GM23338 (cell line): Measurements from ENCODE around the gene ARID3A. TPM values are rescaled to one million over a fixed set of nuclear protein-coding genes. Genes with fewer than 3 reads are reported as not detected.
A peak's percentile ranks its signal among the peaks of the same experiment; 100 is the strongest.

ENCODE experiments used
- ATAC-seq: fragments of 200-7000 bp; cut with Tn5 transposase; 3 replicates; pipeline ENCODE4 v1.9.1; 2020
- DNase-seq: peaks from one replicate; pipeline ENCODE4 v3.0.0-alpha.2; 2015; ENCODE audit warnings: low spot score
- H2AFZ ChIP-seq: fragments of 200-600 bp; sonication (generic); 2 replicates; pipeline ENCODE4 v1.8.0; 2016; ENCODE audit warnings: antibody characterized with exemption, mild to moderate bottlenecking, moderate library complexity
- H3F3A ChIP-seq: fragments of 200-600 bp; sonication (generic); replicated peaks from 2 replicates; pipeline ENCODE4 v1.8.0; 2017; ENCODE audit warnings: antibody characterized with exemption, mixed run types, low read depth
- H3K27ac ChIP-seq: fragments of 200-600 bp; sonication (generic); 2 replicates; pipeline ENCODE4 v1.6.1; 2016; ENCODE audit warnings: low read depth
- H3K27me3 ChIP-seq: fragments of 200-600 bp; sonication (generic); 2 replicates; pipeline ENCODE4 v1.8.0; 2016; ENCODE audit warnings: mild to moderate bottlenecking, mixed run types, moderate library complexity; ENCODE audit not compliant: insufficient read depth
- H3K36me3 ChIP-seq: fragments of 200-600 bp; sonication (generic); 2 replicates; pipeline ENCODE4 v1.8.0; 2016; ENCODE audit warnings: mild to moderate bottlenecking; ENCODE audit not compliant: insufficient read depth
- H3K4me1 ChIP-seq: fragments of 200-600 bp; sonication (generic); 2 replicates; pipeline ENCODE4 v1.8.0; 2016; ENCODE audit warnings: mild to moderate bottlenecking, moderate library complexity; ENCODE audit not compliant: insufficient read depth
- H3K4me2 ChIP-seq: fragments of 200-600 bp; sonication (generic); 2 replicates; pipeline ENCODE4 v1.7.1; 2017; ENCODE audit warnings: mixed run types
- H3K4me3 ChIP-seq: fragments of 200-600 bp; sonication (generic); 2 replicates; pipeline ENCODE4 v1.6.1; 2016; ENCODE audit warnings: mixed run types
- H3K79me2 ChIP-seq: fragments of 200-600 bp; sonication (generic); replicated peaks from 2 replicates; pipeline ENCODE4 v1.8.0; 2017; ENCODE audit warnings: mild to moderate bottlenecking; ENCODE audit not compliant: insufficient read depth
- H3K9me2 ChIP-seq: fragments of 200-600 bp; sonication (generic); 2 replicates; pipeline ENCODE4 v1.8.0; 2017; ENCODE audit not compliant: insufficient read depth
- H4K20me1 ChIP-seq: fragments of 200-600 bp; sonication (generic); replicated peaks from 2 replicates; pipeline ENCODE4 v1.8.0; 2017; ENCODE audit warnings: mild to moderate bottlenecking; ENCODE audit not compliant: insufficient read depth
- H3K27ac Mint-ChIP-seq: 2 replicates; pipeline ENCODE4 v1.8.0; 2020; ENCODE audit warnings: inconsistent platforms, mild to moderate bottlenecking, moderate library complexity, mixed read lengths
- H3K27me3 Mint-ChIP-seq: 3 replicates; pipeline ENCODE4 v1.8.0; 2022; ENCODE audit warnings: low read depth, mild to moderate bottlenecking, moderate library complexity, mixed read lengths, inconsistent platforms; ENCODE audit not compliant: insufficient read depth, poor library complexity
- H3K36me3 Mint-ChIP-seq: 3 replicates; pipeline ENCODE4 v1.8.0; 2021; ENCODE audit warnings: low read depth, mild to moderate bottlenecking, inconsistent platforms, moderate library complexity, mixed read lengths
- H3K4me1 Mint-ChIP-seq: 3 replicates; pipeline ENCODE4 v1.8.0; 2020; ENCODE audit warnings: mild to moderate bottlenecking, inconsistent platforms, mixed read lengths
- H3K4me3 Mint-ChIP-seq: 3 replicates; pipeline ENCODE4 v1.8.0; 2021; ENCODE audit warnings: moderate library complexity, mild to moderate bottlenecking, inconsistent platforms, mixed read lengths
- H3K9me3 Mint-ChIP-seq: 3 replicates; pipeline ENCODE4 v1.8.0; 2020; ENCODE audit warnings: moderate library complexity, mild to moderate bottlenecking, inconsistent platforms, mixed read lengths
- CREB1 ChIP-seq: fragments of 250-450 bp; sonication (Bioruptor Pico); IDR thresholded peaks from 2 replicates; pipeline ENCODE4 v1.5.0; 2020; ENCODE audit warnings: low read depth, mild to moderate bottlenecking, moderate library complexity
- CTCF ChIP-seq, 2 experiments: fragments of 200-600 bp in 1 of 2; sonication (generic) in 1 of 2; conservative IDR thresholded peaks; 2 replicates each; pipeline versions ENCODE4 v1.5.1 to v1.6.1; 2016 to 2017; ENCODE audit warnings: antibody characterized with exemption in 2 of 2, low read depth in 2 of 2, mild to moderate bottlenecking in 2 of 2, moderate library complexity in 1 of 2
- ETS1 ChIP-seq: IDR thresholded peaks from 2 replicates; pipeline ENCODE4 v1.6.1; 2016; ENCODE audit warnings: antibody characterized with exemption
- EZH2 ChIP-seq: fragments of 200-600 bp; sonication (generic); IDR thresholded peaks from one replicate; pipeline ENCODE4 v1.8.0; 2017; ENCODE audit warnings: antibody characterized with exemption, mild to moderate bottlenecking, low read depth; ENCODE audit not compliant: unreplicated experiment
- EZH2phosphoT487 ChIP-seq: fragments of 200-600 bp; sonication (generic); IDR thresholded peaks from one replicate; pipeline ENCODE4 v1.8.1; 2018; ENCODE audit warnings: antibody characterized with exemption; ENCODE audit not compliant: unreplicated experiment
- JUNB ChIP-seq: IDR thresholded peaks from one replicate; pipeline ENCODE4 v1.6.1; 2016; ENCODE audit warnings: antibody characterized with exemption; ENCODE audit not compliant: unreplicated experiment
- NANOG ChIP-seq: IDR thresholded peaks from 2 replicates; pipeline ENCODE4 v1.6.1; 2016; ENCODE audit warnings: antibody characterized with exemption, borderline replicate concordance
- POLR2AphosphoS5 ChIP-seq: IDR thresholded peaks from 2 replicates; pipeline ENCODE4 v1.6.1; 2016; ENCODE audit warnings: antibody characterized with exemption, low read depth
- REST ChIP-seq: IDR thresholded peaks from one replicate; pipeline ENCODE4 v1.6.1; 2018; ENCODE audit warnings: antibody characterized with exemption; ENCODE audit not compliant: unreplicated experiment
- STAT1 ChIP-seq: IDR thresholded peaks from one replicate; pipeline ENCODE4 v1.6.1; 2016; ENCODE audit warnings: antibody characterized with exemption; ENCODE audit not compliant: unreplicated experiment
- ZNF114 ChIP-seq: fragments of 250-450 bp; sonication (Bioruptor Pico); IDR thresholded peaks from 2 replicates; pipeline ENCODE4 v1.5.0; 2020; ENCODE audit warnings: mild to moderate bottlenecking, moderate library complexity
- ZNF331 ChIP-seq: fragments of 250-450 bp; sonication (Bioruptor Pico); IDR thresholded peaks from 2 replicates; pipeline ENCODE4 v1.5.0; 2020; ENCODE audit warnings: low read depth, mild to moderate bottlenecking, moderate library complexity
- ZNF462 ChIP-seq: fragments of 250-450 bp; sonication (Bioruptor Pico); IDR thresholded peaks from 2 replicates; pipeline ENCODE4 v1.5.0; 2020; ENCODE audit warnings: mild to moderate bottlenecking, moderate library complexity
- polyA plus RNA-seq: library from polyadenylated mRNA; unstranded; fragments of >200 nt; fragmentation: Nextera tagmentation; extraction: Ambion mirVana; gene quantifications from 2 replicates; pipeline ENCODE4 v1.2.1, GENCODE V29; 2016
- total RNA-seq: library from RNA; depleted of rRNA; stranded (reverse); fragments of >200 nt; shearing (Covaris generic); gene quantifications from 2 replicates; pipeline ENCODE4 v1.2.3, GENCODE V29; 2014

The ARID3A gene
- total and polyA plus RNA-seq, 2 experiments from 2014 or later, result 33.6 to 51.6 TPM

GRCh38 chr19:952680-953444, 27.0 kb downstream of the ARID3A start:
- H3K36me3 Mint-ChIP-seq, result no peaks in the 10 kb centered on the region
- H3K27ac Mint-ChIP-seq, result peak overlapping the region; percentile 70
- H3K4me3 ChIP-seq, result peak overlapping the region; percentile 47
- peak overlapping the region; percentile 30; the same call in 1 of the 3 replicates for H3K4me3 Mint-ChIP-seq
- peaks cover 17% of the 10 kb centered on the region; the same call in 1 of the 2 replicates for H3F3A ChIP-seq
- peaks cover 36% of the 10 kb centered on the region for H3K4me1 ChIP-seq
- H3K9me3 Mint-ChIP-seq, result no peaks in the 10 kb centered on the region
- no peaks in the 10 kb centered on the region; the same call in 1 of the 2 replicates for H4K20me1 ChIP-seq
- H3K79me2 ChIP-seq, result peaks cover 45% of the 10 kb centered on the region
- peak overlapping the region; percentile 82 for H3K4me2 ChIP-seq
- DNase-seq, result peak; percentile 58
- H2AFZ ChIP-seq, result no peak overlapping the region
- H3K4me1 Mint-ChIP-seq, result peaks cover 18% of the 10 kb centered on the region; the same call in 2 of the 3 replicates
- H3K27me3 Mint-ChIP-seq, result peaks cover 16% of the 10 kb centered on the region
- no peaks in the 10 kb centered on the region for H3K9me2 ChIP-seq
- TF ChIP-seq CTCF (conservative IDR thresholded peaks at IDR 0.05; ENCODE audit: low read depth in 2 of 2) (no peak), EZH2 (no peak), STAT1 (no peak), JUNB (no peak), POLR2AphosphoS5 (no peak), CREB1 (CRISPR knock-in tag) (no peak), NANOG (no peak), ZNF114 (CRISPR knock-in tag) (no peak), ZNF331 (CRISPR knock-in tag) (no peak), ETS1 (no peak), ZNF462 (no peak), EZH2phosphoT487 (no peak), REST (no peak)
- H3K36me3 ChIP-seq, result no peaks in the 10 kb centered on the region
- H3K27ac ChIP-seq, result peak overlapping the region; percentile 79
- H3K27me3 ChIP-seq, result no peaks in the 10 kb centered on the region
- ATAC-seq, result peak; percentile 8; the same call in 2 of the 3 replicates
